Measurements from ENCODE around the gene ZBTB7C.

Gene ZBTB7C

GRCh38 chr18:48179001-48179400, 230.2 kb downstream of the ZBTB7C start:
- H3K4me2 ChIP-seq (ENCODE audit: low read depth, low read length, poor library complexity, severe bottlenecking): no peak overlapping the region
- H3K9me2 ChIP-seq (replicated peaks; ENCODE audit: low read depth, low read length): no peaks in the 10 kb centered on the region
- no peak overlapping the region for H2AFZ ChIP-seq (ENCODE audit: low read length)
- no peaks in the 10 kb centered on the region for H3F3A ChIP-seq (ENCODE audit: low read depth)
- no peak overlapping the region for H3K9ac ChIP-seq (ENCODE audit: low read depth, low read length, poor library complexity, severe bottlenecking)
- TF ChIP-seq CTCF (conservative IDR thresholded peaks at IDR 0.05; ENCODE audit: low read length): no peak
- TF ChIP-seq EZH2phosphoT487 (IDR thresholded peaks at IDR 0.05; ENCODE audit: borderline replicate concordance): no peak
- H3K4me3 ChIP-seq (ENCODE audit: low read length, poor library complexity, severe bottlenecking): no peak overlapping the region
- no peaks in the 10 kb centered on the region for H3K9me3 ChIP-seq (ENCODE audit: insufficient read depth, low read depth, low read length)
- no peaks in the 10 kb centered on the region for H3K79me2 ChIP-seq (ENCODE audit: insufficient read depth, low read length)
- H4K20me1 ChIP-seq (ENCODE audit: insufficient read depth, low read length, poor library complexity, severe bottlenecking): no peaks in the 10 kb centered on the region
- H3K4me1 ChIP-seq (ENCODE audit: insufficient read depth, low read length, poor library complexity, severe bottlenecking): no peaks in the 10 kb centered on the region
- H3K27me3 ChIP-seq (ENCODE audit: insufficient read depth, low read length, poor library complexity, severe bottlenecking): no peaks in the 10 kb centered on the region
- no peaks in the 10 kb centered on the region for H3K36me3 ChIP-seq (ENCODE audit: insufficient read depth, low read length)

- TF ChIP-seq CTCF (conservative IDR thresholded peaks at IDR 0.05; ENCODE audit: low read length) (no peak), EZH2phosphoT487 (IDR thresholded peaks at IDR 0.05; ENCODE audit: borderline replicate concordance) (no peak)
Observed at GRCh38 chr18:48176909-48177308, 232.3 kb downstream of the ZBTB7C start.

GRCh38 chr18:48173557-48173956, 235.6 kb downstream of the ZBTB7C start:
- H3K4me1 ChIP-seq (ENCODE audit: insufficient read depth, low read length, poor library complexity, severe bottlenecking): no peaks in the 10 kb centered on the region
- TF ChIP-seq CTCF (conservative IDR thresholded peaks at IDR 0.05; ENCODE audit: low read length) (no peak), EZH2phosphoT487 (IDR thresholded peaks at IDR 0.05; ENCODE audit: borderline replicate concordance) (no peak)
- H4K20me1 ChIP-seq (ENCODE audit: insufficient read depth, low read length, poor library complexity, severe bottlenecking): no peaks in the 10 kb centered on the region
- H2AFZ ChIP-seq (ENCODE audit: low read length): no peak overlapping the region
- no peak overlapping the region for H3K4me2 ChIP-seq (ENCODE audit: low read depth, low read length, poor library complexity, severe bottlenecking)
- H3K79me2 ChIP-seq (ENCODE audit: insufficient read depth, low read length): no peaks in the 10 kb centered on the region
- no peaks in the 10 kb centered on the region for H3K9me2 ChIP-seq (replicated peaks; ENCODE audit: low read depth, low read length)
- no peaks in the 10 kb centered on the region for H3K27me3 ChIP-seq (ENCODE audit: insufficient read depth, low read length, poor library complexity, severe bottlenecking)
- no peaks in the 10 kb centered on the region for H3K9me3 ChIP-seq (ENCODE audit: insufficient read depth, low read depth, low read length)
- no peaks in the 10 kb centered on the region for H3F3A ChIP-seq (ENCODE audit: low read depth)
- H3K9ac ChIP-seq (ENCODE audit: low read depth, low read length, poor library complexity, severe bottlenecking): no peak overlapping the region
- no peak overlapping the region for H3K4me3 ChIP-seq (ENCODE audit: low read length, poor library complexity, severe bottlenecking)
- no peaks in the 10 kb centered on the region for H3K36me3 ChIP-seq (ENCODE audit: insufficient read depth, low read length)

More at GRCh38 chr18:48176909-48177308, 232.3 kb downstream of the ZBTB7C start:
- Histone ChIP-seq H3F3A (ENCODE audit: low read depth) (no peaks in the 10 kb centered on the region), H3K9me2 (replicated peaks; ENCODE audit: low read depth, low read length) (no peaks in the 10 kb centered on the region), H3K4me3 (ENCODE audit: low read length, poor library complexity, severe bottlenecking) (no peak overlapping the region), H3K4me2 (ENCODE audit: low read depth, low read length, poor library complexity, severe bottlenecking) (no peak overlapping the region), H3K9ac (ENCODE audit: low read depth, low read length, poor library complexity, severe bottlenecking) (no peak overlapping the region), H2AFZ (ENCODE audit: low read length) (no peak overlapping the region), H3K9me3 (ENCODE audit: insufficient read depth, low read depth, low read length) (no peaks in the 10 kb centered on the region), H3K36me3 (ENCODE audit: insufficient read depth, low read length) (no peaks in the 10 kb centered on the region), H3K79me2 (ENCODE audit: insufficient read depth, low read length) (no peaks in the 10 kb centered on the region), H3K4me1 (ENCODE audit: insufficient read depth, low read length, poor library complexity, severe bottlenecking) (no peaks in the 10 kb centered on the region), H4K20me1 (ENCODE audit: insufficient read depth, low read length, poor library complexity, severe bottlenecking) (no peaks in the 10 kb centered on the region), H3K27me3 (ENCODE audit: insufficient read depth, low read length, poor library complexity, severe bottlenecking) (no peaks in the 10 kb centered on the region)

Data from Loucy (cell line).